Measurements from ENCODE around the gene PRTG. TPM values are rescaled to one million over a fixed set of nuclear protein-coding genes. Genes with fewer than 3 reads are reported as not detected.

The PRTG gene
- total RNA-seq, 1 experiment from 2014 or later: 3.6 TPM

DNA sequence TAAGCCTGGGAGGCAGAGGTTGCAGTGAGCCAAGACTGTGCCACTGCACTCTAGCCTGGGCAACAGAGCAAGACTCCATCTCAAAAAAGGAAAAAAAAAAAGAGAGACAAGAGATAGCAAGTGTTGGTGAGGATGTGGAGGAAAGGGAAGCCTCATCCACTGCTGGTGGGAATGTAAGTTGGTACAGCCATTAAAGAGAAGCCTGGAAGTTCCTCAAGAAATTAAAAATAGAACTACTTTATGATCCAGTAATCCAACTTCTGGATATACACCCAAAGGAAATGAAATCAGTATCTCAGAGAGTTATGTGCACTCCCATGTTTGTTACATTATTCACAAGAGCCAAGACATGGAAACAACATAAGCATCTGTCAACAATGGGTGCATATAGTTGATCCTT lies 169.7 kb downstream of the PRTG start:
- Mint-ChIP-seq H3K9me3 (peaks cover 19% of the 10 kb centered on the region), H3K36me3 (peaks cover 9% of the 10 kb centered on the region), H3K4me3 (no peak overlapping the region), H3K4me1 (no peaks in the 10 kb centered on the region), H3K27ac (no peak overlapping the region), H3K27me3 (ENCODE audit: low read depth) (peaks cover 6% of the 10 kb centered on the region)
- TF ChIP-seq ELF4 (CRISPR knock-in tag; IDR thresholded peaks at IDR 0.05; ENCODE audit: low read depth) (no peak), ZNF416 (CRISPR knock-in tag; IDR thresholded peaks at IDR 0.05) (no peak), ZNF281 (CRISPR knock-in tag; IDR thresholded peaks at IDR 0.05) (no peak), ZNF263 (CRISPR knock-in tag; IDR thresholded peaks at IDR 0.05; ENCODE audit: low read depth) (no peak), NR1H2 (CRISPR knock-in tag; IDR thresholded peaks at IDR 0.05) (no peak), NR3C1 (CRISPR knock-in tag; conservative IDR thresholded peaks at IDR 0.05; ENCODE audit: low read depth) (no peak), ZNF219 (CRISPR knock-in tag; IDR thresholded peaks at IDR 0.05; ENCODE audit: borderline replicate concordance) (no peak), PRDM15 (CRISPR knock-in tag; IDR thresholded peaks at IDR 0.05) (no peak), MLX (CRISPR knock-in tag; IDR thresholded peaks at IDR 0.05) (no peak), OVOL2 (CRISPR knock-in tag; IDR thresholded peaks at IDR 0.05; ENCODE audit: borderline replicate concordance) (no peak), SOX15 (CRISPR knock-in tag; IDR thresholded peaks at IDR 0.05) (no peak), TEAD1 (CRISPR knock-in tag; IDR thresholded peaks at IDR 0.05) (no peak), NFYB (CRISPR knock-in tag; conservative IDR thresholded peaks at IDR 0.05; ENCODE audit: low read depth) (no peak), PRRX2 (CRISPR knock-in tag; IDR thresholded peaks at IDR 0.05) (no peak), AFF4 (CRISPR knock-in tag; IDR thresholded peaks at IDR 0.05; ENCODE audit: borderline replicate concordance) (no peak), CREM (CRISPR knock-in tag; IDR thresholded peaks at IDR 0.05) (no peak)
- TF ChIP-seq, protein P1, sequence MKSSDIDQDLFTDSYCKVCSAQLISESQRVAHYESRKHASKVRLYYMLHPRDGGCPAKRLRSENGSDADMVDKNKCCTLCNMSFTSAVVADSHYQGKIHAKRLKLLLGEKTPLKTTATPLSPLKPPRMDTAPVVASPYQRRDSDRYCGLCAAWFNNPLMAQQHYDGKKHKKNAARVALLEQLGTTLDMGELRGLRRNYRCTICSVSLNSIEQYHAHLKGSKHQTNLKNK (CRISPR knock-in tag; IDR thresholded peaks at IDR 0.05): no peak
- TF ChIP-seq, protein P2, sequence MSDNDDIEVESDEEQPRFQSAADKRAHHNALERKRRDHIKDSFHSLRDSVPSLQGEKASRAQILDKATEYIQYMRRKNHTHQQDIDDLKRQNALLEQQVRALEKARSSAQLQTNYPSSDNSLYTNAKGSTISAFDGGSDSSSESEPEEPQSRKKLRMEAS (CRISPR knock-in tag; IDR thresholded peaks at IDR 0.05): no peak
- TF ChIP-seq, protein P3, sequence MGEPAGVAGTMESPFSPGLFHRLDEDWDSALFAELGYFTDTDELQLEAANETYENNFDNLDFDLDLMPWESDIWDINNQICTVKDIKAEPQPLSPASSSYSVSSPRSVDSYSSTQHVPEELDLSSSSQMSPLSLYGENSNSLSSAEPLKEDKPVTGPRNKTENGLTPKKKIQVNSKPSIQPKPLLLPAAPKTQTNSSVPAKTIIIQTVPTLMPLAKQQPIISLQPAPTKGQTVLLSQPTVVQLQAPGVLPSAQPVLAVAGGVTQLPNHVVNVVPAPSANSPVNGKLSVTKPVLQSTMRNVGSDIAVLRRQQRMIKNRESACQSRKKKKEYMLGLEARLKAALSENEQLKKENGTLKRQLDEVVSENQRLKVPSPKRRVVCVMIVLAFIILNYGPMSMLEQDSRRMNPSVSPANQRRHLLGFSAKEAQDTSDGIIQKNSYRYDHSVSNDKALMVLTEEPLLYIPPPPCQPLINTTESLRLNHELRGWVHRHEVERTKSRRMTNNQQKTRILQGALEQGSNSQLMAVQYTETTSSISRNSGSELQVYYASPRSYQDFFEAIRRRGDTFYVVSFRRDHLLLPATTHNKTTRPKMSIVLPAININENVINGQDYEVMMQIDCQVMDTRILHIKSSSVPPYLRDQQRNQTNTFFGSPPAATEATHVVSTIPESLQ (CRISPR knock-in tag; IDR thresholded peaks at IDR 0.05): no peak
- TF ChIP-seq, protein P4, sequence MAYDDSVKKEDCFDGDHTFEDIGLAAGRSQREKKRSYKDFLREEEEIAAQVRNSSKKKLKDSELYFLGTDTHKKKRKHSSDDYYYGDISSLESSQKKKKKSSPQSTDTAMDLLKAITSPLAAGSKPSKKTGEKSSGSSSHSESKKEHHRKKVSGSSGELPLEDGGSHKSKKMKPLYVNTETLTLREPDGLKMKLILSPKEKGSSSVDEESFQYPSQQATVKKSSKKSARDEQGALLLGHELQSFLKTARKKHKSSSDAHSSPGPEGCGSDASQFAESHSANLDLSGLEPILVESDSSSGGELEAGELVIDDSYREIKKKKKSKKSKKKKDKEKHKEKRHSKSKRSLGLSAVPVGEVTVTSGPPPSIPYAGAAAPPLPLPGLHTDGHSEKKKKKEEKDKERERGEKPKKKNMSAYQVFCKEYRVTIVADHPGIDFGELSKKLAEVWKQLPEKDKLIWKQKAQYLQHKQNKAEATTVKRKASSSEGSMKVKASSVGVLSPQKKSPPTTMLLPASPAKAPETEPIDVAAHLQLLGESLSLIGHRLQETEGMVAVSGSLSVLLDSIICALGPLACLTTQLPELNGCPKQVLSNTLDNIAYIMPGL (CRISPR knock-in tag; IDR thresholded peaks at IDR 0.05): no peak
- POLR2A ChIA-PET: interaction anchor here (0.7 kb wide), 1 partner anchor 23 kb away, joined by 6 read pairs; no protein-coding TSS in a partner anchor
- CTCF ChIA-PET: no interaction called here
- ATAC-seq (no peak), DNase-seq (ENCODE audit: low spot score) (no peak)

Measured in WTC11 (cell line).